IMR-90 (cell line): ENCODE measurements around the gene SSH2. TPM values are rescaled to one million over a fixed set of nuclear protein-coding genes. Genes with fewer than 3 reads are reported as not detected.

Experiments used
- ATAC-seq: fragments of 200-7000 bp; cut with Tn5 transposase; 2 replicates; pipeline ENCODE4 v1.9.1; 2020; ENCODE audit warnings: low read depth, mild to moderate bottlenecking, moderate library complexity
- BruUV-seq: library from RNA; stranded (reverse); fragments of 400-500 nt; replicated peaks from 2 replicates; lab custom pipeline; 2021; lab: Mats Ljungman, UMichigan
- CTCF ChIA-PET: fragments of 300-600 bp; formaldehyde crosslinking; extraction: SDS; loops from one replicate; lab custom pipeline; 2021; ENCODE audit warnings: antibody characterized with exemption; lab: Yijun Ruan, JAX
- POLR2A ChIA-PET: fragments of 300-600 bp; sonication (Branson Sonifier 250); formaldehyde crosslinking; loops from one replicate; lab custom pipeline; 2022; ENCODE audit warnings: antibody characterized with exemption; ENCODE audit not compliant: unreplicated experiment; lab: Charles Lee
- DNase-seq: peaks from one replicate; pipeline ENCODE4 v3.0.0; 2013
- H2AFZ ChIP-seq: replicated peaks from 2 replicates; pipeline ENCODE3; 2013; ENCODE audit warnings: low read length, mild to moderate bottlenecking; ENCODE audit not compliant: poor library complexity
- H2AK5ac ChIP-seq: 2 replicates; pipeline ENCODE4 v1.6.1; 2013; ENCODE audit warnings: low read depth, low read length, inconsistent platforms
- H2AK9ac ChIP-seq: replicated peaks from 2 replicates; pipeline ENCODE3; 2013; ENCODE audit warnings: mild to moderate bottlenecking, low read depth, low read length, moderate library complexity; ENCODE audit not compliant: poor library complexity
- H2BK120ac ChIP-seq: 2 replicates; pipeline ENCODE4 v1.6.1; 2013; ENCODE audit warnings: low read depth, low read length, inconsistent platforms
- H2BK15ac ChIP-seq: 3 replicates; pipeline ENCODE4 v1.6.1; 2013; ENCODE audit warnings: low read depth, low read length, inconsistent platforms
- H2BK20ac ChIP-seq: 2 replicates; pipeline ENCODE4 v1.6.1; 2013; ENCODE audit warnings: low read depth, mild to moderate bottlenecking, inconsistent platforms, low read length, moderate library complexity
- H2BK5ac ChIP-seq: 2 replicates; pipeline ENCODE4 v1.6.1; 2013; ENCODE audit warnings: mild to moderate bottlenecking, low read depth, low read length, inconsistent platforms; ENCODE audit not compliant: poor library complexity, severe bottlenecking
- H3K14ac ChIP-seq: replicated peaks from 2 replicates; pipeline ENCODE4 v1.6.1; 2013; ENCODE audit warnings: low read depth, low read length, inconsistent platforms
- H3K18ac ChIP-seq: 2 replicates; pipeline ENCODE4 v1.6.1; 2013; ENCODE audit warnings: low read depth, low read length, control low read depth
- H3K23ac ChIP-seq: 2 replicates; pipeline ENCODE4 v1.6.1; 2013; ENCODE audit warnings: low read depth, low read length, inconsistent platforms
- H3K27ac ChIP-seq: 2 replicates; pipeline ENCODE4 v1.5.1; 2013; ENCODE audit warnings: mild to moderate bottlenecking, control low read depth, low read length; ENCODE audit not compliant: insufficient read depth
- H3K27me3 ChIP-seq: 2 replicates; pipeline ENCODE4 v1.6.1; 2013; ENCODE audit warnings: low read length; ENCODE audit not compliant: control insufficient read depth, insufficient read depth
- H3K36me3 ChIP-seq: 2 replicates; pipeline ENCODE4 v1.6.1; 2013; ENCODE audit warnings: low read length, mixed read lengths; ENCODE audit not compliant: control insufficient read depth, insufficient read depth
- H3K4ac ChIP-seq: 2 replicates; pipeline ENCODE4 v1.6.1; 2013; ENCODE audit warnings: low read depth, low read length, inconsistent platforms
- H3K4me1 ChIP-seq: 2 replicates; pipeline ENCODE4 v1.6.1; 2013; ENCODE audit warnings: low read length, mixed read lengths; ENCODE audit not compliant: control insufficient read depth, insufficient read depth
- H3K4me2 ChIP-seq: 2 replicates; pipeline ENCODE4 v1.6.1; 2013; ENCODE audit warnings: low read depth, mild to moderate bottlenecking, control low read depth, low read length, moderate library complexity
- H3K4me3 ChIP-seq: 2 replicates; pipeline ENCODE4 v1.5.1; 2013; ENCODE audit warnings: low read depth, mild to moderate bottlenecking, control low read depth, low read length, moderate library complexity; ENCODE audit not compliant: insufficient read depth
- H3K56ac ChIP-seq: 2 replicates; pipeline ENCODE4 v1.6.1; 2013; ENCODE audit warnings: low read length, inconsistent platforms; ENCODE audit not compliant: insufficient read depth; ENCODE audit errors: extremely low read depth
- H3K79me1 ChIP-seq, 2 experiments: 2 replicates each; pipeline ENCODE4 v1.6.1; 2013; ENCODE audit warnings: low read length in 2 of 2, inconsistent platforms in 1 of 2, low read depth in 1 of 2
- H3K9ac ChIP-seq: 2 replicates; pipeline ENCODE4 v1.6.1; 2013; ENCODE audit warnings: low read depth, low read length, control low read depth
- H3K9me1 ChIP-seq: 2 replicates; pipeline ENCODE4 v1.6.1; 2013; ENCODE audit warnings: low read length, inconsistent platforms; ENCODE audit not compliant: insufficient read depth
- H3K9me3 ChIP-seq: 2 replicates; pipeline ENCODE4 v1.6.1; 2013; ENCODE audit warnings: low read length; ENCODE audit not compliant: control insufficient read depth, insufficient read depth
- H4K20me1 ChIP-seq: 2 replicates; pipeline ENCODE4 v1.6.1; 2013; ENCODE audit warnings: low read length, inconsistent platforms; ENCODE audit not compliant: insufficient read depth
- H4K5ac ChIP-seq: 2 replicates; pipeline ENCODE4 v1.6.1; 2013; ENCODE audit warnings: mild to moderate bottlenecking, low read depth, low read length, control low read depth
- H4K8ac ChIP-seq, 2 experiments: 2 replicates each; pipeline ENCODE4 v1.6.1; 2013; ENCODE audit warnings: low read depth in 2 of 2, low read length in 2 of 2, control low read depth in 1 of 2, inconsistent platforms in 1 of 2
- H4K91ac ChIP-seq: 2 replicates; pipeline ENCODE4 v1.6.1; 2013; ENCODE audit warnings: low read depth, low read length, inconsistent platforms; ENCODE audit not compliant: insufficient read depth
- BHLHE40 ChIP-seq: fragments of 150-350 bp; IDR thresholded peaks from 2 replicates; pipeline ENCODE4 v1.6.1; 2016; ENCODE audit warnings: mild to moderate bottlenecking, low read depth, low read length
- CEBPB ChIP-seq: IDR thresholded peaks from 2 replicates; pipeline ENCODE4 v1.6.1; 2012; ENCODE audit warnings: low read depth, low read length, improper control_type of control experiment
- CHD1 ChIP-seq: IDR thresholded peaks from 2 replicates; pipeline ENCODE4 v1.6.1; 2012; ENCODE audit warnings: low read depth, low read length, improper control_type of control experiment
- ELK1 ChIP-seq: fragments of 150-350 bp; IDR thresholded peaks from 2 replicates; pipeline ENCODE4 v1.6.1; 2016; ENCODE audit warnings: low read depth, mild to moderate bottlenecking, low read length, moderate library complexity, borderline replicate concordance
- FOS ChIP-seq: fragments of 150-350 bp; IDR thresholded peaks from 2 replicates; pipeline ENCODE4 v1.6.1; 2016; ENCODE audit warnings: low read depth, low read length
- MAFK ChIP-seq: IDR thresholded peaks from 2 replicates; pipeline ENCODE4 v1.6.1; 2012; ENCODE audit warnings: low read depth, low read length, improper control_type of control experiment
- MAZ ChIP-seq: IDR thresholded peaks from 2 replicates; pipeline ENCODE4 v1.6.1; 2012; ENCODE audit warnings: low read depth, mild to moderate bottlenecking, low read length, improper control_type of control experiment, moderate library complexity, borderline replicate concordance
- MXI1 ChIP-seq: IDR thresholded peaks from 2 replicates; pipeline ENCODE4 v1.6.1; 2012; ENCODE audit warnings: low read depth, mild to moderate bottlenecking, low read length, moderate library complexity, borderline replicate concordance
- NFE2L2 ChIP-seq: fragments of 150-350 bp; IDR thresholded peaks from 2 replicates; pipeline ENCODE4 v1.6.1; 2016; ENCODE audit warnings: low read depth, mild to moderate bottlenecking, low read length
- POLR2A ChIP-seq: IDR thresholded peaks from 2 replicates; pipeline ENCODE4 v1.6.1; 2012; ENCODE audit warnings: mild to moderate bottlenecking, low read depth, low read length
- RAD21 ChIP-seq: IDR thresholded peaks from 2 replicates; pipeline ENCODE4 v1.6.1; 2012; ENCODE audit warnings: low read length, improper control_type of control experiment
- RCOR1 ChIP-seq: IDR thresholded peaks from 2 replicates; pipeline ENCODE4 v1.6.1; 2012; ENCODE audit warnings: mild to moderate bottlenecking, low read length, improper control_type of control experiment; ENCODE audit not compliant: insufficient replicate concordance
- RFX5 ChIP-seq: IDR thresholded peaks from 2 replicates; pipeline ENCODE4 v1.8.0; 2012; ENCODE audit warnings: low read depth, mild to moderate bottlenecking, low read length, moderate library complexity
- SMC3 ChIP-seq: fragments of 150-350 bp; IDR thresholded peaks from 2 replicates; pipeline ENCODE4 v1.6.1; 2016; ENCODE audit warnings: low read depth, mild to moderate bottlenecking, antibody characterized with exemption, low read length, moderate library complexity
- USF2 ChIP-seq: fragments of 150-350 bp; IDR thresholded peaks from 2 replicates; pipeline ENCODE4 v1.6.1; 2017; ENCODE audit warnings: mild to moderate bottlenecking, antibody characterized with exemption, low read length, low read depth
- WGBS, 2 experiments: methylation state at CpG; one replicate each; pipeline versions ENCODE4 v1.1.5 to v1.1.7; 2013; ENCODE audit warnings: missing lambda C conversion rate in 2 of 2; ENCODE audit not compliant: insufficient read length in 1 of 2; ENCODE audit errors: extremely low coverage in 2 of 2; 5-methylcytosine and 5-hydroxymethylcytosine counted together
- dilution Hi-C: fragments of 300-500 bp; cut with HindIII; formaldehyde crosslinking; loops from one replicate; pipeline ENCODE4 v1.14.3; 2018; ENCODE audit warnings: low sequenced_read_pairs; ENCODE audit not compliant: unreplicated experiment
- in situ Hi-C: fragments of 300-500 bp; cut with MboI; formaldehyde crosslinking; loops from 3 replicates; pipeline ENCODE4 v1.14.3; 2019; ENCODE audit warnings: low sequenced_read_pairs, inconsistent platforms, mixed read lengths
- intact Hi-C: fragments of 100-400 bp; cut with micrococcal nuclease; formaldehyde crosslinking; loops from 2 replicates; pipeline ENCODE4 v1.10.0; 2022
- polyA plus RNA-seq, 3 experiments: library from polyadenylated mRNA; depleted of rRNA; stranded (reverse); fragments of >200 nt; gene quantifications; 2 replicates each; pipeline ENCODE4 v1.2.3, GENCODE V29; 2012; ENCODE audit warnings: low replicate concordance in 1 of 3
- total RNA-seq: library from RNA; depleted of rRNA; stranded (reverse); fragments of >200 nt; gene quantifications from 2 replicates; pipeline ENCODE4 v1.2.3, GENCODE V29; 2012

Gene SSH2
- total and polyA plus RNA-seq, 2 of the 4 experiments (the other 2 are of a cell fraction) = 9.3 TPM

GRCh38 chr17:29844339-29845048 is 85.5 kb downstream of the SSH2 start:
- no peak overlapping the region for H3K9ac ChIP-seq
- H3K36me3 ChIP-seq = no peaks in the 10 kb centered on the region
- in situ Hi-C loops (no loop called here), intact Hi-C loops (no loop called here), dilution Hi-C loops (no loop called here)
- no peak overlapping the region for H2AK5ac ChIP-seq
- no peaks in the 10 kb centered on the region for H3K27me3 ChIP-seq
- H2BK5ac ChIP-seq = no peak overlapping the region
- H3K18ac ChIP-seq = no peak overlapping the region
- no peak overlapping the region for H3K27ac ChIP-seq
- ATAC-seq (no peak), DNase-seq (no peak)
- H4K5ac ChIP-seq = no peak overlapping the region
- H3K9me3 ChIP-seq = no peaks in the 10 kb centered on the region
- no peak overlapping the region for H3K4me2 ChIP-seq
- POLR2A ChIA-PET = no interaction called here
- BruUV-seq = no TSS peak
- no peak overlapping the region for H3K14ac ChIP-seq
- CTCF ChIA-PET = no interaction called here
- H2BK120ac ChIP-seq = no peak overlapping the region
- TF ChIP-seq RFX5 (no peak), MAZ (no peak), SMC3 (no peak), MXI1 (no peak), ELK1 (no peak), BHLHE40 (no peak), CEBPB (no peak), USF2 (no peak), RAD21 (no peak), FOS (no peak), CHD1 (no peak), RCOR1 (no peak), NFE2L2 (no peak), MAFK (no peak), POLR2A (no peak)
- H3K4ac ChIP-seq = no peak overlapping the region
- H3K56ac ChIP-seq = no peak overlapping the region
- H2AFZ ChIP-seq = no peak overlapping the region
- peaks cover 13% of the 10 kb centered on the region for H3K4me1 ChIP-seq
- H2AK9ac ChIP-seq = no peak overlapping the region
- peaks cover 4% of the 10 kb centered on the region; the same call in 1 of the 2 replicates for H3K9me1 ChIP-seq
- peaks cover 26 to 48% of the 10 kb centered on the region in 2 experiments for H3K79me1 ChIP-seq
- H2BK15ac ChIP-seq = no peak overlapping the region
- no peak overlapping the region for H3K4me3 ChIP-seq
- H4K8ac ChIP-seq = no peak overlapping the region
- H4K20me1 ChIP-seq = no peaks in the 10 kb centered on the region
- no peak overlapping the region for H2BK20ac ChIP-seq
- H4K91ac ChIP-seq = no peak overlapping the region
- H3K23ac ChIP-seq = no peak overlapping the region
- WGBS, 2 experiments = no CpG with 5 or more reads among the region's 1 CpG
